Keratinocyte (primary cell): Measurements from ENCODE around the gene TMPRSS4. TPM values are rescaled to one million over a fixed set of nuclear protein-coding genes. Genes with fewer than 3 reads are reported as not detected.

Experiments
- DNase-seq: peaks from one replicate; pipeline ENCODE4 v3.0.0-alpha.2; 2011; ENCODE audit warnings: low read depth, missing footprints, low spot score
- FAIRE-seq: peaks from 2 replicates; lab custom pipeline; 2011; peaks lifted over from hg19 to GRCh38; lab: Jason Lieb, UNC
- H2AFZ ChIP-seq: 2 replicates; pipeline ENCODE4 v1.6.0; 2012; ENCODE audit warnings: low read length, control low read depth, inconsistent platforms; ENCODE audit not compliant: control insufficient read depth
- H3K27ac ChIP-seq: 2 replicates; pipeline ENCODE4 v1.5.1; 2011; ENCODE audit warnings: low read length; ENCODE audit not compliant: control insufficient read depth, insufficient read depth
- H3K27me3 ChIP-seq: 3 replicates; pipeline ENCODE4 v1.6.0; 2011; ENCODE audit warnings: low read length; ENCODE audit not compliant: control insufficient read depth, insufficient read depth; ENCODE audit errors: extremely low read depth
- H3K36me3 ChIP-seq, 2 experiments: 2 replicates in 1 of 2; 3 replicates in 1 of 2; pipeline ENCODE4 v1.5.1; 2011; ENCODE audit warnings: low read length in 2 of 2, mild to moderate bottlenecking in 1 of 2; ENCODE audit not compliant: control insufficient read depth in 2 of 2, insufficient read depth in 2 of 2; ENCODE audit errors: extremely low read depth in 1 of 2
- H3K4me1 ChIP-seq: 3 replicates; pipeline ENCODE4 v1.5.1; 2011; ENCODE audit warnings: low read length; ENCODE audit not compliant: control insufficient read depth, insufficient read depth; ENCODE audit errors: extremely low read depth
- H3K4me2 ChIP-seq: 3 replicates; pipeline ENCODE4 v1.6.0; 2011; ENCODE audit warnings: low read depth, low read length; ENCODE audit not compliant: control insufficient read depth, insufficient read depth; ENCODE audit errors: extremely low read depth
- H3K4me3 ChIP-seq, 3 experiments: fragments of 200-600 bp in 1 of 3; sonication (generic) in 1 of 3; 2 replicates in 2 of 3; 3 replicates in 1 of 3; pipeline ENCODE4 v1.5.1; 2011 to 2016; ENCODE audit warnings: low read length in 3 of 3, mild to moderate bottlenecking in 3 of 3, control low read depth in 2 of 3, inconsistent platforms in 1 of 3, low read depth in 1 of 3, mixed read lengths in 1 of 3, mixed run types in 1 of 3, moderate library complexity in 1 of 3; ENCODE audit not compliant: control insufficient read depth in 2 of 3, insufficient read depth in 2 of 3; ENCODE audit errors: extremely low read depth in 1 of 3
- H3K79me2 ChIP-seq: 2 replicates; pipeline ENCODE4 v1.6.0; 2012; ENCODE audit warnings: low read length; ENCODE audit not compliant: control insufficient read depth, insufficient read depth
- H3K9ac ChIP-seq: 3 replicates; pipeline ENCODE4 v1.6.0; 2011; ENCODE audit warnings: low read length; ENCODE audit not compliant: control insufficient read depth, insufficient read depth; ENCODE audit errors: extremely low read depth
- H3K9me1 ChIP-seq: 3 replicates; pipeline ENCODE4 v1.6.0; 2011; ENCODE audit warnings: low read length; ENCODE audit not compliant: control insufficient read depth, insufficient read depth; ENCODE audit errors: extremely low read depth
- H3K9me3 ChIP-seq: 2 replicates; pipeline ENCODE4 v1.5.1; 2012; ENCODE audit warnings: low read depth, low read length; ENCODE audit not compliant: control insufficient read depth
- H4K20me1 ChIP-seq: 3 replicates; pipeline ENCODE4 v1.6.0; 2011; ENCODE audit warnings: low read length; ENCODE audit not compliant: control insufficient read depth, insufficient read depth; ENCODE audit errors: extremely low read depth
- CTCF ChIP-seq, 3 experiments: IDR thresholded peaks in 1 of 3; conservative IDR thresholded peaks in 1 of 3; optimal IDR thresholded peaks in 1 of 3; 2 replicates in 2 of 3; 3 replicates in 1 of 3; pipeline versions ENCODE3 to v1.5.1; 2011; ENCODE audit warnings: low read length in 3 of 3, mild to moderate bottlenecking in 3 of 3, moderate library complexity in 2 of 3, control low read depth in 1 of 3, inconsistent platforms in 1 of 3; ENCODE audit not compliant: insufficient read depth in 2 of 3; ENCODE audit errors: extremely low read depth in 1 of 3
- EZH2 ChIP-seq: IDR thresholded peaks from one replicate; pipeline ENCODE4 v1.6.1; 2012; ENCODE audit warnings: inconsistent platforms, mild to moderate bottlenecking, low read length, moderate library complexity
- dilution Hi-C: fragments of 300-500 bp; cut with MboI; formaldehyde crosslinking; loops from one replicate; pipeline ENCODE4 v1.7.0; 2020; ENCODE audit warnings: low sequenced_read_pairs; ENCODE audit not compliant: extremely low pct_ligation_motif_present
- polyA plus RNA-seq, 5 experiments: library from polyadenylated mRNA; depleted of rRNA in 3 of 5; stranded (reverse) in 3 of 5; stranded (forward) in 1 of 5; unstranded in 1 of 5; fragments of >200 nt; gene quantifications; 1 replicate in 1 of 5; 2 replicates in 3 of 5; 3 replicates in 1 of 5; pipeline versions ENCODE4 v1.2.1 to v1.2.3, GENCODE V29; 2011 to 2012; ENCODE audit warnings: missing spikeins in 2 of 5, low read depth in 1 of 5, low replicate concordance in 1 of 5

TMPRSS4 gene
- polyA plus RNA-seq, 1 donor (not counting 4 experiments of a cell fraction or from before 2014, with no cell fraction given): 1.2 TPM

GRCh38 chr11:118167906-118168305, 91.0 kb downstream of the TMPRSS4 start:
- Histone ChIP-seq H3K9me3 (no peaks in the 10 kb centered on the region), H3K4me2 (no peak overlapping the region), H3K27me3 (no peaks in the 10 kb centered on the region), H3K9me1 (no peaks in the 10 kb centered on the region), H3K79me2 (no peaks in the 10 kb centered on the region), H3K4me1 (peaks cover 11% of the 10 kb centered on the region), H2AFZ (no peak overlapping the region), H3K4me3 (no peak overlapping the region), H3K36me3 (no peaks in the 10 kb centered on the region), H4K20me1 (no peaks in the 10 kb centered on the region), H3K9ac (no peak overlapping the region), H3K27ac (no peak overlapping the region)
- TF ChIP-seq EZH2 (no peak), CTCF (optimal IDR thresholded peaks at IDR 0.05 in 1 of 3, IDR thresholded peaks at IDR 0.05 in 1 of 3, conservative IDR thresholded peaks at IDR 0.05 in 1 of 3; ENCODE audit: extremely low read depth in 1 of 3, insufficient read depth in 2 of 3, low read length in 3 of 3) (no peak)
- DNase-seq: no peak
- no peak for FAIRE-seq
- dilution Hi-C loops: no loop called here

GRCh38 chr11:118168316-118168715, 91.4 kb downstream of the TMPRSS4 start:
- no peak overlapping the region for H3K27ac ChIP-seq
- no peaks in the 10 kb centered on the region for H3K36me3 ChIP-seq
- H4K20me1 ChIP-seq: no peaks in the 10 kb centered on the region
- no peaks in the 10 kb centered on the region for H3K9me1 ChIP-seq
- H3K79me2 ChIP-seq: no peaks in the 10 kb centered on the region
- H2AFZ ChIP-seq: no peak overlapping the region
- no peak overlapping the region for H3K9ac ChIP-seq
- DNase-seq (no peak), FAIRE-seq (no peak)
- H3K9me3 ChIP-seq: no peaks in the 10 kb centered on the region
- no peaks in the 10 kb centered on the region for H3K27me3 ChIP-seq
- H3K4me3 ChIP-seq: no peak overlapping the region
- dilution Hi-C loops: no loop called here
- H3K4me1 ChIP-seq: peaks cover 11% of the 10 kb centered on the region
- TF ChIP-seq EZH2 (no peak), CTCF (optimal IDR thresholded peaks at IDR 0.05 in 1 of 3, IDR thresholded peaks at IDR 0.05 in 1 of 3, conservative IDR thresholded peaks at IDR 0.05 in 1 of 3; ENCODE audit: extremely low read depth in 1 of 3, insufficient read depth in 2 of 3, low read length in 3 of 3) (no peak)
- H3K4me2 ChIP-seq: no peak overlapping the region
